GM12865 (cell line): ENCODE data around the gene PZP.
"Not testable (repeated sequence)": the region's sequence is repeated elsewhere in the genome, so short reads cannot be mapped to it uniquely, and the experiment has no call there.

Source experiments
- DNase-seq: peaks from one replicate; pipeline ENCODE4 v3.0.0; 2010; ENCODE audit warnings: low read depth
- H3K4me3 ChIP-seq: 2 replicates; pipeline ENCODE4 v1.5.1; 2011; ENCODE audit warnings: mild to moderate bottlenecking, low read depth, low read length, control low read depth
- CTCF ChIP-seq: IDR thresholded peaks from 2 replicates; pipeline ENCODE4 v1.5.1; 2011; ENCODE audit warnings: low read length, control low read depth, low read depth, inconsistent platforms; ENCODE audit not compliant: insufficient read depth; ENCODE audit errors: missing control alignments

Gene PZP

DNA sequence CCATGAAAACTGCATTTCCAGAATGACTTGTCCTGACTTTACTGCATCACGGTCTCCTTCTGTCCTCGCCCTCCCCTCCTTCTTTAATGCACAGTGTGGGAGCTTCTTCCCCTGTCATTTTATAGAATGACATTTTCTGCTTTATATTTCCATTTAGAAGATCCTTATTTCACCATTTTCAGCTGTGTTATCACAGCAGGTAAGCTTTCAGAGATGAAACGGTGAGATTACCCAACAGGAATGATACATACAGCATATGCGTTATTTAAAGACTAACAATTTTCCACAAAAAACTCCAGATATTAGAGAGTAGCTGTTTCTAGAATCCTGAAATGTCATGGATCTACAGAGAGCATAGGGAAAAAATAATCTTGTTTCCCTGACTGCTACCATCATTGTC, 27.3 kb upstream of the PZP start:
- DNase-seq, result no peak
- no peak for TF ChIP-seq CTCF
- H3K4me3 ChIP-seq, result no peak overlapping the region

DNA sequence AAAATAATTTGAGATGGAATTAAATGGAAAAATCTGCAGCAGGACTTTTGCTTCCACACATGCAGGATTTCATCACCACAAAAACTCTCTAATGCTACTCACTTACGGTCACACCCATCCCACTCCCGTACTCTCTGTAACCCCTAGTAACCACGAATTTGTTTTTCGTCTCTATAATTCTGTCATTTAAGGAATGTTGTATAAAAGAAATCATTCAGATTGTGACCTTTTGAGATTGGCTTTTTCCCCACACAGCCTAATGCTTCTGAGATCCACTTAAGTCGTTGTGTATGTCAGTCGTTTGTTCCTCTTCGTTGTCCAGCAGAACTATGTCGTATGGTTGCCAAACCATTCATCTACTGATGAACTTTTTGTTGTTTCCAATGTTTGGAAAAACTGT, 19.8 kb upstream of the PZP start:
- TF ChIP-seq CTCF, result no peak
- no peak for DNase-seq

DNA sequence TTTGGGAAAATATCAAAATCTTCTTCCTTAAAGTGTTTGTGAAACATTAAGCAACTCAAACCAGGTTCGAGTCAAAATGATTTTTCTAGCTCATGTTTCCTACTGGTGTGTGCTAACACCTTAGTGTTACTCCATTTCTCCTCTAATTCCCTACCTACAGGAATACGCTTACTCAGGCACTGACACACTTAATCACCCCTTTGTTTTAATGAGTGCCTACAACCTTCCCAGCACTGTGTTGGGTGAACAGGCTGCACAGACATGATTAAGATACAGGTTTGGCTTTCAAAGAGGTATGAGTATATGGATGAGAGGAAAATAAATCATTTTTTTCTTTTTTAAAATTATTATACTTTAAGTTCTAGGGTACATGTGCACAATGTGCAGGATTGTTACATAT, 15.6 kb upstream of the PZP start:
- TF ChIP-seq CTCF, result no peak
- no peak overlapping the region for H3K4me3 ChIP-seq

More for the DNA sequence above, 19.8 kb upstream of the PZP start:
- no peak overlapping the region for H3K4me3 ChIP-seq

GRCh38 chr12:9221483-9221882, 13.3 kb upstream of the PZP start:
- DNase-seq, result no peak
- H3K4me3 ChIP-seq, result no peak overlapping the region
- TF ChIP-seq CTCF, result no peak

More for the DNA sequence above, 15.6 kb upstream of the PZP start:
- no peak for DNase-seq

DNA sequence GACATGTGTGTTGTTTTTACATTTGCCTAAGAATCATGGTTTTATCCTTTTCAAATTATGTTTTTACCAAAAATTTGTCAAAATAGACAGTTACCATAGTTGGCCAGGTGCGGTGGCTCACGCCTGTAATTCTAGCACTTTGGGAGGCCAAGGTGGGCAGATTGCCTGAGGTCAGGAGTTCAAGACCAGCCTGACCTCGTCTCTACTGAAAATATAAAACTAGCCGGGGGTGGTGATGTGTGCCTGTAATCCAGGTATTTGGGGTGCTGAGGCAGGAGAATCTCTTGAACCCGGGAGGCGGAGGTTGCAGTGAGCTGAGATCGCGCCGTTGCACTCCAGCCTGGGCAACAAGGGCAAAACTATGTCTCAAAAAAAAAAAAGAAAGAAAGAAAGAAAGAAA, 12.8 kb upstream of the PZP start:
- not testable (repeated sequence) for DNase-seq, H3K4me3 ChIP-seq

DNA sequence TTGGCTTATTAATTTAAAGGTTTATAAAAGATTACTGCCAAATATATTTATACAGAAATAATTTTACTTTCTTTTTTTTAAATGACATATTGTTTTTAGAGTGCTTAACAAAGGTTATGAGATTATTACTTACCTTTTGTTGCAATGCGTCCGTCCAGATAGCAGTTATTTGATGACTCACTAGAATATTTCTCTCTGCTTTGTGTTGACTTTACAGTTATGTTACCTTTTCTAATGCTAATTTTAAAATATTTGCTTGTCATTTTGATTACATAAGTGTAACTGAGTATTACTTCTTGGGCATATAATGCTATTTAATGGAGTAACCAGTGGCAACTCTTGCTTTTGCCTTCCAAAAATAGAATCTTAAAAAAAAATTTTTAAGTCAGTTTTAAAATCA, 6.3 kb upstream of the PZP start:
- no peak overlapping the region for H3K4me3 ChIP-seq
- TF ChIP-seq CTCF, result no peak
- DNase-seq, result no peak

GRCh38 chr12:9211687-9212086, 3.5 kb upstream of the PZP start:
- TF ChIP-seq CTCF, result no peak
- no peak for DNase-seq

GRCh38 chr12:9204380-9204779, 3.8 kb downstream of the PZP start:
- TF ChIP-seq CTCF, result no peak
- no peak for DNase-seq
- H3K4me3 ChIP-seq, result no peak overlapping the region

More at GRCh38 chr12:9211687-9212086, 3.5 kb upstream of the PZP start:
- H3K4me3 ChIP-seq, result no peak overlapping the region
